B cell (primary cell): ENCODE measurements around the gene MORC2.

ENCODE experiments used
- CTCF ChIP-seq: fragments of 200-600 bp; IDR thresholded peaks from one replicate; pipeline ENCODE4 v1.8.0; 2022; ENCODE audit warnings: antibody characterized with exemption, mild to moderate bottlenecking
- EZH2 ChIP-seq: IDR thresholded peaks from 2 replicates; pipeline ENCODE4 v1.6.1; 2012; ENCODE audit warnings: borderline replicate concordance, low read depth, mild to moderate bottlenecking, moderate library complexity, low read length; ENCODE audit not compliant: insufficient read depth, poor library complexity, severe bottlenecking

- TF ChIP-seq CTCF (no peak), EZH2 (no peak)
Observed at GRCh38 chr22:30919973-30920372, 48.6 kb downstream of the MORC2 start.
